GM13977 (cell line): Measurements from ENCODE around the gene ANKRD39.

Source experiments
- DNase-seq: peaks from one replicate; pipeline ENCODE4 v3.0.0; 2012; ENCODE audit warnings: low spot score
- CTCF ChIP-seq: IDR thresholded peaks from 2 replicates; pipeline ENCODE4 v1.5.1; 2012; ENCODE audit warnings: mild to moderate bottlenecking, control low read depth; ENCODE audit not compliant: insufficient read depth; ENCODE audit errors: extremely low read depth, missing control alignments
- in situ Hi-C: fragments of 300-500 bp; cut with MboI; formaldehyde crosslinking; loops from one replicate; pipeline ENCODE4 v1.12.0; 2022; ENCODE audit warnings: low sequenced_read_pairs, low pct_unique_long_range_greater_than_20kb, mixed read lengths, inconsistent platforms; ENCODE audit not compliant: unreplicated experiment

The ANKRD39 gene

GRCh38 chr2:96837575-96837974 lies 20.2 kb downstream of the ANKRD39 start:
- in situ Hi-C loops, result no loop called here
- no peak for DNase-seq
- no peak for TF ChIP-seq CTCF

DNA sequence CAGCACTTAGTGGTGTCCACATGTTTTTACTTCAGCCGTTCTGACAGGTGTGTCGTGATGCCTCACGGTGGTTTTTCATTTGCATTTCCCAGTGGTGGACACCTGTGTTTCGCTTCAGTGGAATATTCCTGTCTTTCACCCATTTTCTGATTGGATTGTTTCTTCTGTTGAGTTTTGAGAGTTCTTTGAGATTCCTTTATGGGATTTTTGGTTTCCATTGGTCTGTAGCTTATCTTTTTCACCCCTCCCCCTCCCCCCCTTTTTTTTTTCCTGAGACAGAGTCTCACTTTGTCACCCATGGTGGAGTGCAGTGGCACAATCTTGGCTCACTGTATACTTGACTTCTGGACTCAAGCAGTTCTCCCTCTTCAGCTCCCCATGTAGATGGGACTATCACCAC lies 22.0 kb downstream of the ANKRD39 start:
- no peak for TF ChIP-seq CTCF
- in situ Hi-C loops, result no loop called here
- no peak for DNase-seq

GRCh38 chr2:96832754-96833507 lies 24.9 kb downstream of the ANKRD39 start:
- DNase-seq, result no peak
- TF ChIP-seq CTCF, result no peak
- in situ Hi-C loops, result no loop called here

DNA sequence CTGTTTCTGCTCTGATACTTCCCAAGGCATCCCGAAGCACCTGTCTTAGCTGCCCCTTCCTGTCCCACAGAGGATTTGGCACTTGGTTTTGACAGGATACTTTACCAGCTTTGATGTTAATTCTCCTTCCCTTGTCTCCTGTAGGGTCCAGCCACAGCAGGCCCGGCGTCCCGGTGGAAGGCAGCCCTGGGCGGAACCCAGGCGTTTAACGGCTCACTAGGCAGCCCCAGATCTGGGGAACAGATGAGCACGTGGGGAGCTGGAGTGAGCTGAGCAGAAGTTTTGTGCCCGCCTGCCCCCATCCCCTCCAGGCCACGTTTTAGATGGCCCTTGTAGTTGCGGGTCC lies 25.4 kb downstream of the ANKRD39 start:
- no peak for TF ChIP-seq CTCF
- DNase-seq, result no peak
- in situ Hi-C loops, result no loop called here

DNA sequence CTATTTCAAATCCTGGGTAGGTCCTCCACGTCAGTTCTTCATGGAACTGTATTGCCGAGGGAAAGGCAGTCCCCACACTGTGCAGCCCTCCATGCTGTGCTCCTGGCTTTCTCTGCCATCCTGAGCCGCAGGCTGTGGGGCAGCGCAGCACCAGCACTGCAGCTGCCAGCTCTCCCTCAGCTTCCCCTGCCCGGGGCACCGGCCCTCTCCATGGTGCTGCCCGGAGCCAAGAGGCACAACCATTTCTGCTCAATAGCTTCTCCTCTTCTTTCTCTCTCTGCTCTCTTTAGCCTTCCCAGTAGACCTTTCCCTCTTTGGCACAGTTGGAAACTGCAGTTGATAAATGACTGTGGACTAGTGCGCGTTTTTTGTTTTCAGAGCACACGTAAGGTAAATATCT lies 26.1 kb downstream of the ANKRD39 start:
- DNase-seq, result no peak
- in situ Hi-C loops, result no loop called here
- TF ChIP-seq CTCF, result no peak

GRCh38 chr2:96830044-96830562 lies 27.7 kb downstream of the ANKRD39 start:
- TF ChIP-seq CTCF, result no peak
- in situ Hi-C loops, result no loop called here
- no peak for DNase-seq

DNA sequence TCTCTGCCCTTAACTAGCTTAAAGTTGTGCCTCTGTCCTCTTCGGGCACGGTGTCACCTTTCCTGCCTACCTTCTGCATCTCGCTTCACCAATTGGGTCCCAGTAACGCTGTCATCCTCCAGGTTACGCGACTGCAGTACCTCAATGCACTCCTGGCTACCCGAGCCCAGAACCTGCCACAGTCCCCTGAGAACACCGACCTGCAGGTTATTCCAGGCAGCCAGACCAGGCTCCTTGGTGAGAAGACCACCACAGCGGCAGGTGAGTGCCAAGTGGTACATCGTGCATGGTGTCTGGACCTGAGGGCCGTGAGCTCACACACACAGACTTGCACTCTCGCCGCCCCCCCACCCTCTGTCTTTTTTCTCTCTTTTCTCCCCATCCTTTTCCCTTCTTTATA lies 28.9 kb downstream of the ANKRD39 start:
- no peak for TF ChIP-seq CTCF
- DNase-seq, result no peak
- in situ Hi-C loops, result no loop called here
